Measurements from ENCODE around the gene BACH2. TPM values are rescaled to one million over a fixed set of nuclear protein-coding genes. Genes with fewer than 3 reads are reported as not detected.

BACH2 gene
- total and polyA plus RNA-seq, 7 donors, result under 0.01 to 5.6 (median 1.4) TPM

DNA sequence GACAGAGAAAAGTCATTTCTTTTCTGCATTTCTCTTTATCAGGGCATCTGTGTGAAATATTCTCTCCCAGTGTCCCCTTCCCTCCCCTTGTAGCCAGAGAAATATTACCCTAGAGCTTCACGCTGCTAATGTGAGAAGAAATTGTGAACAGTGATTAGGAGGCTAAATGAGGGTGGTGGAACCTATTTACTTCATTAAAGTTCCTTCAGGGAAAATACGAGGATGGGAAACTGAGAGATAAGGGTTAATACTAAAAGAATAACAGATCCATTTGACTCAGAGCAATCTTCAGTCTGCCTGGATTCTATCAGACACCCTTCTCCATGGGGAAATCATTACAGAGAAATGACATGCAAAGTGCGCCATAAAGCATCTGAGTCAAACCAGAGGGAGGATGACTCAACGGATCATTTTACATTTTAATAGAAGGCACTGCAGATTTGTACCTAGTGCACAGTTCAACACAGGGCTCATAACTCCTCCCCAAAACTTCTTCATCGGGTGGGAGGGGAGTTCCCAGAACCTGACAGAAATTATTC, 271.1 kb downstream of the BACH2 start:
- Histone ChIP-seq H3K27me3 (no peaks in the 10 kb centered on the region), H3K4me3 (no peak overlapping the region), H3K36me3 (no peaks in the 10 kb centered on the region), H3K4me1 (peaks cover 0 to 14% (median 4%) of the 10 kb centered on the region in 4 donors), H3K9me3 (no peaks in the 10 kb centered on the region), H3K27ac (no peak overlapping the region)
- no peak for DNase-seq
- 62 to 68% methylated on average over 5 of the region's 5 CpGs for WGBS, 2 donors
- intact Hi-C loops (cut with DNase I), result no loop called here
- TF ChIP-seq, protein P1, sequence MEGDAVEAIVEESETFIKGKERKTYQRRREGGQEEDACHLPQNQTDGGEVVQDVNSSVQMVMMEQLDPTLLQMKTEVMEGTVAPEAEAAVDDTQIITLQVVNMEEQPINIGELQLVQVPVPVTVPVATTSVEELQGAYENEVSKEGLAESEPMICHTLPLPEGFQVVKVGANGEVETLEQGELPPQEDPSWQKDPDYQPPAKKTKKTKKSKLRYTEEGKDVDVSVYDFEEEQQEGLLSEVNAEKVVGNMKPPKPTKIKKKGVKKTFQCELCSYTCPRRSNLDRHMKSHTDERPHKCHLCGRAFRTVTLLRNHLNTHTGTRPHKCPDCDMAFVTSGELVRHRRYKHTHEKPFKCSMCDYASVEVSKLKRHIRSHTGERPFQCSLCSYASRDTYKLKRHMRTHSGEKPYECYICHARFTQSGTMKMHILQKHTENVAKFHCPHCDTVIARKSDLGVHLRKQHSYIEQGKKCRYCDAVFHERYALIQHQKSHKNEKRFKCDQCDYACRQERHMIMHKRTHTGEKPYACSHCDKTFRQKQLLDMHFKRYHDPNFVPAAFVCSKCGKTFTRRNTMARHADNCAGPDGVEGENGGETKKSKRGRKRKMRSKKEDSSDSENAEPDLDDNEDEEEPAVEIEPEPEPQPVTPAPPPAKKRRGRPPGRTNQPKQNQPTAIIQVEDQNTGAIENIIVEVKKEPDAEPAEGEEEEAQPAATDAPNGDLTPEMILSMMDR (IDR thresholded peaks at IDR 0.05), result no peak
- TF ChIP-seq POLR2AphosphoS5 (IDR thresholded peaks at IDR 0.05), result peak in 3 of 4 donors; percentile 69 to 78 (median 77)

DNA sequence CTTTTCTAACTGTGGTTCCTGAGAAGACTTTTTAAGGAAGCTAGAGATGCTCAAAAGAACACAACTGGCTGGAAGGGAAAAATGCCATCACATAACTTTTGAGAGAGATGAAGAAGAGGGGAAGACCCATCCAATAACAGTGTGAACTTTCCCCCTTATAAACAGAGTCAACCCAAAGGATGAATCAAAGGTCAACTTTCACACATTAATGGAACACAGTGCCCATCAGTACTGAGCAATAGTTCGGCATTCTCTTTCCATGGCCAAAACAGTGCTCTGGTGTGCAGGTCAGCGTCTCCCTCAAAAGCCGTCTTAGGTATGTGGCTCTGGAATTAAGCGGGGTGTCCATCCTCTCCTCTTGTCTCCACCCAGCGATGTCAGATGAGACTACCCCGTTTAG, 272.0 kb downstream of the BACH2 start:
- 96 to 97% methylated on average over 6 of the region's 6 CpGs for WGBS, 2 donors
- H3K4me1 ChIP-seq, result peaks cover 0 to 14% (median 4%) of the 10 kb centered on the region in 4 donors
- intact Hi-C loops (cut with DNase I), result no loop called here
- H3K36me3 ChIP-seq, result no peaks in the 10 kb centered on the region
- no peaks in the 10 kb centered on the region for H3K9me3 ChIP-seq
- no peak overlapping the region for H3K4me3 ChIP-seq
- H3K27ac ChIP-seq, result no peak overlapping the region
- TF ChIP-seq POLR2AphosphoS5 (IDR thresholded peaks at IDR 0.05) (no peak), POLR2A (IDR thresholded peaks at IDR 0.05) (no peak)
- TF ChIP-seq, protein P1 (IDR thresholded peaks at IDR 0.05), result no peak
- no peak for DNase-seq
- no peaks in the 10 kb centered on the region for H3K27me3 ChIP-seq

DNA sequence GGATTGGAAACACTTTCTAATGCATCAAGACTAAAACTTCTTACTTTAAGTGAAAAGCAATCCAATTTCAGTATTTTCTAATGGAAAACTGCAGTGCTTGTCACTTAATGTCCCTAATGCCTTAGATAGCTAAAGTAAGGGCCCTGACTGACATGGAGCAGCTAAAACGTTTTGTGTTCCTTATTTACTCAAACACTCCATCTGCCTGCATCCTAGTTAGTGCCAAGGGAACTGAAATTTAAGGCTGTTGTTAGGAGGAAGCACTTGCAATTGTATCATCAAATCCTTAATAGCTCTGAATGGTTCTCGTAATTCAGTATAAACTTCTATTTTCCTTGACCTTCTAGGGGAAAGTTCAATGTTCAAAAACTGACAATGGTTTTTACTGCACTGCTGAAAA, 274.9 kb downstream of the BACH2 start:
- H3K4me3 ChIP-seq, result no peak overlapping the region
- H3K27ac ChIP-seq, result no peak overlapping the region
- H3K4me1 ChIP-seq, result peaks cover 0 to 14% (median 4%) of the 10 kb centered on the region in 4 donors
- no peaks in the 10 kb centered on the region for H3K27me3 ChIP-seq
- no peaks in the 10 kb centered on the region for H3K36me3 ChIP-seq
- DNase-seq, result no peak
- WGBS, 2 donors, result 27 to 51% methylated on average over 2 of the region's 2 CpGs
- intact Hi-C loops (cut with DNase I), result no loop called here
- no peak for TF ChIP-seq EP300 (IDR thresholded peaks at IDR 0.05)
- TF ChIP-seq POLR2AphosphoS5 (IDR thresholded peaks at IDR 0.05), result no peak
- TF ChIP-seq, protein P1 (IDR thresholded peaks at IDR 0.05), result no peak
- TF ChIP-seq POLR2A (IDR thresholded peaks at IDR 0.05), result no peak
- no peaks in the 10 kb centered on the region for H3K9me3 ChIP-seq

DNA sequence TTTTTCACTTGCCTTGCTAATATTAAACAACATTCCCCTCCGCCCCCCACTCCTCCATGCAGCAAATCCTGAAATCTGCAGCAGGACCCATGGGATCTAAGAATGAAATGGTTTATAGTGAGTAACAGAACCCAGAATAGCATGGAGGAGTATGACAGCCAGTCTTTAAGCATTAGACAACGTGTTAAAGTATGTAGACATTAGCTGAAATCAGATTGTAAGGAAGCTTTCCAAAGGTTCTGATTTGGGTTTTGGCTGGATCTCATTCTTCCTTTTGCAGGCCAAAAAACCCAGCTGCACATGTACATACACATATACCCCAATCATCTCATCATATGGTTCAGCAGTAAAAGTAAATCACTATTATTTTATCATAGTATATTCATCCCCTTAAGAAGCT, 275.9 kb downstream of the BACH2 start:
- TF ChIP-seq, protein P1 (IDR thresholded peaks at IDR 0.05), result no peak
- TF ChIP-seq POLR2A (IDR thresholded peaks at IDR 0.05), result no peak
- no peak for TF ChIP-seq EP300 (IDR thresholded peaks at IDR 0.05)
- TF ChIP-seq POLR2AphosphoS5 (IDR thresholded peaks at IDR 0.05), result no peak
- H3K27me3 ChIP-seq, result no peaks in the 10 kb centered on the region
- DNase-seq, result no peak
- peaks cover 0 to 6% (median 2%) of the 10 kb centered on the region in 4 donors for H3K4me1 ChIP-seq
- no peaks in the 10 kb centered on the region for H3K36me3 ChIP-seq
- no peak overlapping the region for H3K4me3 ChIP-seq
- H3K27ac ChIP-seq, result no peak overlapping the region
- 90 to 96% methylated on average over 2 of the region's 2 CpGs for WGBS, 2 donors
- intact Hi-C loops (cut with DNase I), result no loop called here
- H3K9me3 ChIP-seq, result no peaks in the 10 kb centered on the region

DNA sequence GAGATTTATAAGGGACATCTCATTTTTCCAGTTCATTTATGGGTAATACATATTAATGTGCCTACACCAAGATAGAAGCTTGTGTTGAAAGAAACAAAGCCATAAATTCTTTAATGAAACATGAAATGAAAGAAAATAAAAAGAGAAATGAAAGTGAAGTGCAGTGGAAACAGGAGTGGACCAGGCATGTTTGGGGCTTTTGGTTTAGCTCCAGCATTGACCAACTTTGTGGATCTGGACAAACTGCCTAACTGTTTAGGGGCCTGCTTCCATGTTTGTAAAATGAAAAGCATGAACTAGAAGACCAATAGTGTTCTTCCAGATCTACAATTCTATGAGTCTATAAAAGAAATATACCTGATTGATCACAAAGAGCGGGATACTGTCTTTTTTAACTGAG, 277.4 kb downstream of the BACH2 start:
- no peaks in the 10 kb centered on the region for H3K4me1 ChIP-seq
- no peak overlapping the region for H3K27ac ChIP-seq
- TF ChIP-seq POLR2A (IDR thresholded peaks at IDR 0.05), result no peak
- TF ChIP-seq EP300 (IDR thresholded peaks at IDR 0.05), result no peak
- TF ChIP-seq POLR2AphosphoS5 (IDR thresholded peaks at IDR 0.05), result no peak
- TF ChIP-seq, protein P1 (IDR thresholded peaks at IDR 0.05), result no peak
- WGBS, 2 donors, result 99 to 100% methylated on average over 1 of the region's 1 CpG
- DNase-seq, result no peak
- H3K27me3 ChIP-seq, result no peaks in the 10 kb centered on the region
- intact Hi-C loops (cut with DNase I), result no loop called here
- no peaks in the 10 kb centered on the region for H3K9me3 ChIP-seq
- no peaks in the 10 kb centered on the region for H3K36me3 ChIP-seq
- H3K4me3 ChIP-seq, result no peak overlapping the region
